Glomerular visceral epithelial cell (primary cell): ENCODE measurements around the gene SLC38A6.
"Not testable (repeated sequence)": the region's sequence is repeated elsewhere in the genome, so short reads cannot be mapped to it uniquely, and the experiment has no call there.

ENCODE experiments used
- DNase-seq: peaks from one replicate; pipeline ENCODE4 v3.0.0-alpha.2; 2016; ENCODE audit errors: extremely low spot score

SLC38A6 gene

DNA sequence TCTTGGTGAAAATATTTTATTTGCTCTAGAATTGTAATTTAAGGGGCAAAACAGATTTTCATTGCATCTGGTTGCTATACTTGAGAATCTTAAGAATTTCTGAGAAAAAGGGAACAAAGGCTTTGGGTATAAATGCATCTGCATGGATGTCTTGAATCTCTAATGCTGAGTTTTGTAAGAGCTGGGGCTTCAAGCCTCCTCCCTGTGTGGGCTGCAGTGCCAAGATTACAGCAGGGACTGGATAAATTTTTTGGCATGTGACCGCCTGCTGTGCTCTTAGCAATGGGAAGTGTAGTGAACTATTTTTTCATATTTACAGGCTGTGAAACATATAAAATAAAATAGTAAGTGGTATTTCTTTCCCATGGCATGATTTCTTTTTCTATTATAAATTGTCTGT is 70.0 kb downstream of the SLC38A6 start:
- no peak for DNase-seq

DNA sequence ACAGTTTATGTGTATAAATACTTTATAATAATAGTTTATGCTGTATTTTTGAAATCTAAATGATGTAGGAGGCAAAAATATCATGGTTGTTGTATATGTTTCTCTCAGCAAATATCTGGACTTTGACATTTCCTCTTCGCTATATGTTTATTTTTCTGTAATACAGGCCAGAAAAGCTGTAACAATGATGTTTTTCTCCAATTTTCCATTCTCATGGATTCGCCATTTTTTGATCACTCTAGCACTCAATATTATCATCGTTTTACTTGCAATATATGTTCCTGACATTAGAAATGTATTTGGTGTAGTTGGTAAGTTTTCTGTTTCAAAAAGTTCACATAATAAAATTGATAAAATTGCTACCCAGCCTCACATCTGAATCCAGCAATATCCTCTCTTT is 70.6 kb downstream of the SLC38A6 start:
- DNase-seq = no peak

DNA sequence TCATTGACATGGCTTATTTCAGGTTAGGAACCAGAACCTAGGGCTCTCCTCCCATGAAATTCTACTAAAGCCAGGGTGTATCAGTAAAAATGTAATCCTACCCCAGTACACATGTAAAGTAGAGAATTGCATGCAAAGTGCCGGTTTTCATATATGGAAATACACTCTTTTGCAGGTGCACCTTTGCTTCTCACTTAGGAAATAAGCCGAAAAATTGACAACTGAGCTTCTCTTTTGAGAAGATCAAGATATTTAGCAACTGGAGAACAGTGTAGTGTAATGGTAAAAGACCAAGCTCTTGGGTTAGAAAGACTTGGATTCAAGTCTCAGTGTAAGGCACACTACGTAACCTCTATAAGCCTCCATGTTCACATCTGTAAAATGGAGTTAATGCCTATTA is 82.4 kb downstream of the SLC38A6 start:
- DNase-seq = no peak

DNA sequence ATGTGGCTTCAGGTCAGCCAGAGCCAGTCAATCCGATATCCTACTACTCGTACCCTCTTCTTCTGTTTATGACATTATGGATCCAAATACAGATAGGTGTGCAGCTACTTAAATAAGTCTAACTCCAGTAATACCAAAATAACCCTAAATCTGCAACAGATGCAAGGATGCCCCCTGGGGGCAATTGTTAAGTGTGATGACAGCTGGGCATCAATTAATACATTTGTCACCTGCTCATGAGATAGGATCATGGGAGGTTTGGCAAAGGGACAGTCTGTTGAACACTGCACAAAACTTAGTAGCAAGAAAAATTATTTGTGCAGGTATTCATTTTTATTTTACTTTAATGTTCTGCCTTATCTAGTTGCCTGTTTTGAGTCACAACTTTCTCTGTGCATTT is 83.2 kb downstream of the SLC38A6 start:
- DNase-seq = no peak

DNA sequence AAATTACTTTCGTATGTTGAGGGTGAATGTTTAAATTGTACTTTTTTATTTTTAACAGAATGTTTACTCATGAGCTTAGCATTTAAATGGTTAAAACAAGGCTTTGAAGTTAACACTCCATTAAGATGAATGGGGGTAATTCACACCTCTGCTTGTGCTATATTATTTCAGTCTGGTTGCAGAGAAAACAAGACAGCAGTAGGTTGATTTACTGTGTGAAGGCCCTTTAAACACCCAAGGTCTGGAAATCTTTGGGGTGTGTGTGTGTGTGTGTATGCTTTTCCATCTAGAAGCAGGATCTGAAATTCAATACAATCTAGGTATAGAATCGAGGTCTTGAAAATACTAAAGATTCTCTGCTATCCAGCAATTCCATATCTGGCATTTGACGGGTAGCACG is 83.8 kb downstream of the SLC38A6 start:
- no peak for DNase-seq

DNA sequence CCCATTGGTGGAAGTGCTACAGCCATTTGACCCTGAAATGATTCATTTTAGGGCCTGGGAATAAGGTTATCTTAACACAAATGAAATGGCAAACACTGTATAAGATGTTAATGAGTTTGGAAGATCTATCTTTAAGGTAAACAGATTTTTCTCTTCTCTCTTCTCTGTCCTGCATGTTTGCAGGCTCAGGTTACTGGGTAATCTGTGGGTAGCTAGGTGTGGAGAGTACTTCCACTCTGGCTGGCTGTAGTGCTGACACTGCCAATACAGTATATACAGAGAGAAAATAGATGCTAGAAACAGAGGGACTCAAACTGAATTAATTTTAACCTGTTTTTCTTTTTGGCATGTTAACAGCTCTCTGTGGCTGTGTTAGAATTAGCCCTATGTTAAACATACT is 84.6 kb downstream of the SLC38A6 start:
- DNase-seq = no peak

DNA sequence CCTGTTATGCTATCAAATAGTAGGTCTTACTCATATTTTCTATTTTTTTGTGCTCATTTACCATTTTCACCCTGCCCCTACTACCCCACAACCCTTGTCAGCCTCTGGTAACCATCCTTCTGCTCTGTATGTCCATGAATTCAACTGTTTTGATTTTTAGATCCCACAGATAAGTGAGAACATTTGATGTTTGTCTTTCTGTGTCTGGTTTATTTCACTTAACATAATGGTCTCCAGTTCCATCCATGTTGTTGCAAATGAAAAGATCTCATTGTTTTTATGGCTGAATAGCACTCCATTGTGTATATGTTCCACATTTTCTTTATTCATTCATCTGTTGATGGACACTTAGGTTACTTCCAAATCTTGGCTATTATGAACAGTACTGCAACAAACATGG is 91.4 kb downstream of the SLC38A6 start:
- not testable (repeated sequence) for DNase-seq

DNA sequence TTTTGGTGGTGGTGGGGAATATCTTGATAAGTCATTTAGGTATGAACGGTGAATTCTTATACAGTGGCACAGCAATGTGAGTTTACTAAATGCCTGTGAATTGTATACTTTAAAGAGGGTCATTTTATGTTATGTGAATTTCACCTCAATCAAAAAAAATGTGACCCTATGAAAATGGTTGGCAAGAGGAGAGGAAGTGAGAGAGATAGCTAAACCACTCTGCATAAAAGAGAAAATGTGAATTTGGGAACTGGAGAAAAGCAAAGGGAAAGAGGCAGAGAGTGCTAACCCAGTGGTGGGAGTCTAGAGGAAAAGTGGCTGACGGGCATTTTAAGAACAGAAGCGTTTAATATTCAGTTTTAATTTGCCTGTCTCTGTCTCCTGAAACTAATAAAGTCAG is 93.8 kb downstream of the SLC38A6 start:
- no peak for DNase-seq

DNA sequence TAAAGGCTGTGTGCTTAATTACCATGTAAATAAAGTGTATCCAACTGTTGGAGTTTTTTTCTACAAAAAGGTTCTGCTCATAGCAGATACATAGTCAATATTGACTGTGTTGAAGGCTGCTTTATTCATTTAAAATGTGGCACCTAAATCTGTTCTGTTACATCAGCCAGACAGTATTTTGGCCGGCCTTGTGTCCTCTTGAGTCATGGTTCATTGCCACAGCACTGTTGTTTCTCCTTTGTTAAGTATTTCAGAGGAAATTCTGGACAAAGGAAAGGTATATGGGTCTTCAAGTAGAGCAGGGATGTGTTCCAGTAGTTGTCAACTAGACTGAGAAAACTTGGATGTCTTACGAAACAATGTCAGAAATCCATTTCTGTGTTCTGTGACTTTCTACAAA is 95.5 kb downstream of the SLC38A6 start:
- no peak for DNase-seq

DNA sequence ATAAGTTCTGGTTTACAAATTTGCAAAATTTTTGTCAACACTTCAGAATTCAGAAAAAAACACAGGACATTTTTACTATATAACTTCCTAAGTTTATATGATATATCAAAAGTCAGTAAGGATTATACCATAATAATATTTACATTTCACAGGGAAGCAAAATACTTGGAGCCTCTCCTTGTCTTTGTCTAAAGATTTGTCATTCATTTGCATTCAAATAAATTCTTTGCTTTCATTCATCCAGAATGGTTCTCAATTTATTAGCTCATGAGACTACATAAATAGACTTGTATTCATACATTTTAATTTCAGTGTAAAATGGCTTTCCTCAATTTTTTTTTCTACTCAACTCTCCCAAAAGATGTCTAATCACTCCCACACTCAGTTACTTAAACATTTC is 96.4 kb downstream of the SLC38A6 start:
- DNase-seq = no peak

DNA sequence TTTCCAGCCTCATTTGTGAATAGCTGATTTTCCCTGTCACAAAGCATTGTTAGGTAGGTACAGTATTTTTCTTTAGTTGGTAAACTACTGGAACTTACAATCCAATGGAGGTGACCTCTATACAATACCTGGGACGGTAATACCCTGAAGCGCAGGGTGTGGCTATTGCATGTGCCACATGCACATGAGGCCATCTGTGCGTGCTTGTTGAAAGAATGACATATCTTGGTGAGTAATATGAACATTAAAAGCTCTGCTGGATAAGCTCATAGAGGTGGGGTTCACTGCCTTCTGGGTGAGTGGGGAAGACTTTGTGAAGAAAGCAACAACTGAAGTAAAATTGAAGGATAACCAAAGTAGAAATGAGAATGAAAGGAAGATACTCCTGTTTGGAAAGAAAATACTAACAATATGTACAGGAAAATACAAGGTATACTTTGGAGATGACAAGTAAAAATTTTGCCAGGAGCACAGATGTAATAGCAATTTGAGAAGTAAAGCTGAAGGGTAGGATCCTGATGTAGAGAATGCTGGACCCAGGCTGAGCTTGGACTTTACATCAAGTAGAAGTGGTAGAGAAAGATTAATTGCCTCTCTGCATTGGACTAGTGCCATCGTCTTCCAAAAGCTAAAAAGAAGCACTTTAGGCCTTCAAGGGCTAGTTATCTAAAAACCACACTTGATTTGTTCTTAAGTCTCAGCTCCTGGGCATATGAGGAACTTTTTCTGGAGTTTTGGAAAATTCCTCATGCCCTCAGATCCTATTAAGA is 97.1 kb downstream of the SLC38A6 start:
- no peak for DNase-seq

DNA sequence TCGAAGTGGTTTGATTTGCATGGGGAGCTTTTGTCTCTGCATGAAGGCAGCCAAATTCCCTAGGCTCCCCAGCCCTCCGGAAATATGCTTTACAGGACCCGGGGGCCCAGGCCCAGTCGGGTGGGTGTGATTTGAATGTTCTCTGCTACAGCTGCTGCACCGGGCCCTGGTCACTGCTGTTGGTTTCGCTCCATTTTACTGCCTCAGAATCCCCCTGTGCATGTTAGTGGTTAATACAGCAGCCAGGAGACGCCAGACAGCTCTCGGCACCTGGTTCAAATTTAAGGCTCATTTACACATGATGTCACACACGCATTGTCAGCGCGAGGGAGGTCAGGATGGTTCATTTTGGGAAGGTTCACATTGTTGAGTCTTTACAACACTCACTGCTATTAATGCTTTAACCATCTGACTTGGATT is 99.6 kb downstream of the SLC38A6 start:
- DNase-seq = no peak

DNA sequence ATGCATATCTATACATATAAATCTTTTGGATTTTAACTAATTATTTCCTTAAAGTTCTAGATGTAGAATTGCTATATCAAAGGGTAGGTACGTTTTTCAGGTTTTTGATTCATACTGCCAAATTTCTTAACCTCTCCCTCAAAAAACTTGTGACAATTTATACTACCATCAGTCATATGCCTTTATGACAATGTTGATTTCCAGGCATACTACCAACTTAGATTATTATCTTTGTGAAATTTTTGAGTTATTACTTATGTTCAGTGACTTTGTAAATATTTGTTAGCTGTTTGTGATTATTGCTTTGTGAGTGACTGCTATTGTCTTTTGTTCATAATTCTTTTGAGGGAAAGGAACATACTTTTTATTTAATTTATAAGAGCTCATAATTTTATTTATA is 107.0 kb downstream of the SLC38A6 start:
- DNase-seq = no peak

DNA sequence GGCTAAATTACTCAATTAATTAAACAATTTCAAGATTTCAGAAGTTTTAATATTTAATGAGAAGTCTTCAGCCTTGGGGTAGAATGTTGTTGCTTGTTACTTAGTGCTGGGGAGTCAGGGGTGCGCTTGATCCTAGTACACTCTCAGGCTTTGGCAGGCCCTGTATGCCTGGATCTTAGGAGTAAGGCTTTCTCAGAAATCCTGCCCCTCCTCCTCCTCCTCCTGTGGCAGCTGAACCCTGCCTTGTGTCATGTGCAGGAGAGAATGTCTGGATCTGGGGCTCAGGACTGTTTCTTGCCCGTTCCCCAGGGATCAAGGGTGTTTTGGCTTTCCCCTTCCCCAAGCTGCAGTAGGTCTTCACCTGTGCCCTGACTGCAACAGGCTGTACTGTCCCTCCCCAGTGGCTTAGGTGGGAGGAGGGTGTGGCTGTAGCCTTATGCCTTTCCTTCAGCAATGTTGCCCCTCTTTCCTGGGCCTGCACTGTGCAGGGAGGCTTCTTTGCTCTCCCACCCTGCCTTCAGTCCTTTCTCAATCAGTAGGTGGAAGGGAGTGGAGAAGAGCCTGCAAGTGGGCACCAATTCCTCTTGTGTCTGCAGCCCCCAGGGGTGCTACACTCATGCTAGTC is 108.2 kb downstream of the SLC38A6 start:
- DNase-seq = no peak

DNA sequence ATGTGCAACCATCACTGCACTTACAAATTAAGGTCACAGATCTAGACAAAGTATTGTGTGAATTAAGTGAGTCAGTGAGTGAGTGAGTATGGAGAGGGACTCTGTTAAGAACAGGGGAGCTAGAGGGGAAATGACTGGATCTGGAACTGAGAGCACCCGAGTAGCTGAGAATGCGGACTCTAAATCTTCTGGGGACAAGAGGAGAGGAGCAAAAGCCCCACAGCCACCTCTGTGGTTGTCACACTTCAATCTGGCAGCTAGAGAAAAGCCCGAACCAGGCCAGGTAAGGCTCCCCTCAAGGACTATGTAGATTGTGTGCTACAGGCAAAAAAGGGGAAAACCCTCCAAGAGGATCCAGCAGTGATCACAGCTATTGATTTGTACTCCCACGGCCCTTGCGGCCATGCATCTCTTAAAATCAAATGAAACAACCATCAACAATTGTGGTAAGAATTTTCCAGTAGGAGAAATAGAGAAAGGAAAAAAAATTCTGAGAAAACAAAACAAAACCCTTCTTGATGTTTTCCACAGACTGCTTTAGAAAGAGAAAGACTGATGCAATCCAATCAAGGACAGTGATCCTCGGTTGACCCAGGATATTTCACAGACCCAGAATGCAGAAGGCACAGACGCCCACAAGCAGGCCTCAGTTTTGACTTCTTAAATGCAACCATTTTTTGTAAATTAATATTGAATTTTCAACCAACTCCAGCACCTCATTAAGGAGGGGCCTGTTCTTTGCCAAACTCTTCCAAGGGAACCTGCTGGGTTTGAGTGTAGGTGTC is 109.6 kb downstream of the SLC38A6 start:
- no peak for DNase-seq

DNA sequence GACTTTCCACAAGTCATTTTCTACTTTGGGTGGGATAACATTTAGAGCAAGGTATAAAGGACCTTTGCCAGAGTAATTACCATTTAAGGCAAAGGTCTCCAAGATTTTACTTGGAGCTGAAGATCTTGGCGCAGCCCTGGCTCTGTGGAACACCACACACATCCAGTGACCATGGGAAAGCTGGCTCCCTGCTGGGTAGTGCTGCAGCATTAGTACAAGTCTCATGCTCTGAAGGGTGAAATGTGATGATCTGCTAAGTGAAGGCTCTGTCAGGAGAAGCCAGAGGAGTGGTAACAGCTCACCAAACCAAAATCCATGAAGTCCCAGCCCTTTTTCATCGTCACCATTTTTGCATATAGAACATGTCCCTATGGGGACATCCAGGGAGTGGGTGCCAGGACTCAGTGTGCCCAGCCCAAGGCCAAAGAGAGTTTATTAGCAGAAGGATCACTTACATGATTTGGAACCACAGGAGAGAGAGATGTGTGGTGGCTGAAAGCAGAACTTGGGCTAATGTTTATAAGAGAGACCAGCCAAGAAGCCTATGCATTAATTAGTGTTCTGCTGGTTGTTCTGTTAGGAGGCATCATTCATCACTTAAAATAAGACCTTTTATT is 110.7 kb downstream of the SLC38A6 start:
- no peak for DNase-seq

DNA sequence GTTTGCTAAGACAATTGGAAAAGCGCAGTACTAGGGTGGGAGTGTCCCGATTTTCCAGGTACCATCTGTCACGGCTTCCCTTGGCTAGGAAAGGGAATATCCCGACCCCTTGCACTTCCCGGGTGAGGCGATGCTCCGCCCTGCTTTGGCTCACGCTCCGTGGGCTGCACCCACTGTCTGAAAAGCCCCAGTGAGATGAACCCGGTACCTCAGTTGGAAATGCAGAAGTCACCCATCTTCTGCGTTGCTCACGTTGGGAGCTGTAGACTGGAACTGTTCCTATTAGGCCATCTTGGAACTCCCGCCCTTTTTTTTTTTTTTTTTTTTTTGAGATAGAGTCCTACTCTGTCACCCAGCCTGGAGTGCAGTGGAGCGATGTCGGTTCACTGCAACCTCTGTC is 117.1 kb downstream of the SLC38A6 start:
- not testable (repeated sequence) for DNase-seq

DNA sequence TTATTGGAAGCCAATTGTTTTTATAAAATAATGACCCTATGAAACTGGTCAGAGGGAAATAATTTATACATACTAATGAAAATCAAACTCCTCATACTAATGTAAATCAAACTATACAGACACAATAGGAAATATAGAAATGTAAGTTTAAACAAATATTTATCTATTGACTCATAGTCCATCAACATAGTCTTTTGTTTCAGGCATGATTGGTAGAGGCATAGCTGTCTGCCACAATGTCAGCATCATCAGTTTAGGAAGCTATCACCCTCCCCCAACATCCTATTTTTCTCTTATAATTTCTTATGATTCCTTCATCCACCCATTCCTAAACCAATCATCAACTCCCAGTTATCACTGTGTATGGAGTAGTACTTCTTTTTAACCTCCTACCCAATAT is 117.7 kb downstream of the SLC38A6 start:
- DNase-seq = no peak

DNA sequence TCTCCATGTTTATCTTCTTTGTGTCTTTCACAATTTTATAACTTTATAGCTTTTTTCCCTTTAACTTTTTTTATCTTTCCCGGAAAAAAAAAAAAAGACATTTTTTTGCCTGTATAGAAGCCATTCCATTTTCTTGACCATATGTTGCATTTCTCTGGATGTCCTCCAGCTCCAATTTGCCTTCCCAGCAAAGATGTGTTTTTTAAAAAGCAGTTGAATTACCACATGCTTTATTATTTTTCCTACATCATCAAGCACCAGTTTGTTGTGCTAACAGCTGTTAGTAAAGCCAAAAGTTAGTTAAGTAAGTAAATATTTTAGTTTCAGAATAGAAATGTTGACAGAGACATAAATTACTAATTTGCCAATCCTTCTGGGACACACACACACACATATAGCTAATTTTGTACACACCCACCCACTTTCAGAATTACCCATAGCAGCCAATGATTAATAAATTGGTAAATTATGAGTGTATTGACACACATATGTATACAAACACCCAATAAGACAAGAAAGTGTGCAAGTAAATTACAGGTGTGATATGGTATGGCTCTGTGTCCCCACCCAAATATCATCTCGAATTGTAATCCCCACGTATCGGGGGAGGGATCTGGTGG is 118.3 kb downstream of the SLC38A6 start:
- no peak for DNase-seq

DNA sequence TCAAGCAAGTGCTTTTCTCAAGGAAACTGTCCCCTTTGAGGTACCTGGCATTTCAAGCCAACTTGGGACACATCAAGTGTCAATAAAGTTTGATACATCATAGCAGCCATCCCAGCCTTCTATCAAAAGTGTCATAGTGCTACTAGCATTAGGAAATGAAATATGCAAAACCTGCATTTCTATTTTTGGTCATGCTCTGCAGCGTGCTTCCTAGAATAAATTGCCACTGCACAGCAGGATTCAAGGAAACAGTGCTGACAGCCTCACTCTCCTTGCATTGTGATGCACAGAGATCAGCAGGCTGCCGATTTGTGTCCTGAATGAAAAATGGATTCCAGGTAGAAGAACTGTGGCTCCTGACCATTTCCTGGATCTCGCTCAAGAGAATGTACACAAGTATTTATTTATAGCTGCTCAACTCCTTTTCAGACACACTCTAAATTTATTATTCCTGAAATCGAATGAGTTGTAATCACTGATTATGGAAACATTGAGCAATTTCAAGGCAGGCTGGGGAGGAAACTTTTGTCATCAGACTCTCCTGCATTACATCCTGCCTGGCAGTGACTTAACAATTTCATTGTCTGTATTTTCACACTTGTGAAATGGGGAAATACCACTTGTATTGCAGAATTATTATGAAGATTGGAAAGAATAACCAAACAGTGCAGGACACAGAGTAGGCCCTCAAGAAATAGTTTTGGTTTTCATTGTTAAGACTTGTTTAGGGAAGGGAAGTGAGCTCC is 120.9 kb downstream of the SLC38A6 start:
- no peak for DNase-seq
